Measurements from ENCODE around the gene KMT5B. TPM values are rescaled to one million over a fixed set of nuclear protein-coding genes. Genes with fewer than 3 reads are reported as not detected.
A peak's percentile ranks its signal among the peaks of the same experiment; 100 is the strongest.
"Not testable (repeated sequence)": the region's sequence is repeated elsewhere in the genome, so short reads cannot be mapped to it uniquely, and the experiment has no call there.

Gene KMT5B
- 30.3 TPM for polyA plus RNA-seq (2012; ENCODE audit: insufficient read depth, insufficient read length)

- H3K4me3 ChIP-seq (ENCODE audit: low read length): peak within 1 kb of the TSS; percentile 81
- DNase-seq (ENCODE audit: low read depth, low spot score): peak; percentile 50
Measured at GRCh38 chr11:68213135-68213515, at the start of gene KMT5B. TSS of gene KMT5B (minus strand) at chr11:68213296. CDS start at chr11:68190076, 23,220 bp downstream.

DNA sequence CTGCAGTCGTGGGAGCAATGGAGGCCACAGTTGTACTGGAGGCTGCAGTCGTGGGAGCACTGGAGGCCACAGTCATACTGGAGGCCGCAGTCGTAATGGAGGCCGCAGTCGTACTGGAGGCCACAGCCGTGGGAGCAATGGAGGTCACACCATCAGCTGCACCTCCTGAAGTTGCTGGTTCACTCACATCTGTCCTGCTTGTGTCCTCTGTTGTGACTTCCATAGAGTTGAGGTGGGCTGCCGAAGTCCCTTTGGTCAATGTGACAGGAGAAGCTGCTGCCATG is 49.4 kb upstream of the KMT5B start:
- DNase-seq (ENCODE audit: low read depth, low spot score): no peak
- H3K4me3 ChIP-seq (ENCODE audit: low read length): no peak overlapping the region

DNA sequence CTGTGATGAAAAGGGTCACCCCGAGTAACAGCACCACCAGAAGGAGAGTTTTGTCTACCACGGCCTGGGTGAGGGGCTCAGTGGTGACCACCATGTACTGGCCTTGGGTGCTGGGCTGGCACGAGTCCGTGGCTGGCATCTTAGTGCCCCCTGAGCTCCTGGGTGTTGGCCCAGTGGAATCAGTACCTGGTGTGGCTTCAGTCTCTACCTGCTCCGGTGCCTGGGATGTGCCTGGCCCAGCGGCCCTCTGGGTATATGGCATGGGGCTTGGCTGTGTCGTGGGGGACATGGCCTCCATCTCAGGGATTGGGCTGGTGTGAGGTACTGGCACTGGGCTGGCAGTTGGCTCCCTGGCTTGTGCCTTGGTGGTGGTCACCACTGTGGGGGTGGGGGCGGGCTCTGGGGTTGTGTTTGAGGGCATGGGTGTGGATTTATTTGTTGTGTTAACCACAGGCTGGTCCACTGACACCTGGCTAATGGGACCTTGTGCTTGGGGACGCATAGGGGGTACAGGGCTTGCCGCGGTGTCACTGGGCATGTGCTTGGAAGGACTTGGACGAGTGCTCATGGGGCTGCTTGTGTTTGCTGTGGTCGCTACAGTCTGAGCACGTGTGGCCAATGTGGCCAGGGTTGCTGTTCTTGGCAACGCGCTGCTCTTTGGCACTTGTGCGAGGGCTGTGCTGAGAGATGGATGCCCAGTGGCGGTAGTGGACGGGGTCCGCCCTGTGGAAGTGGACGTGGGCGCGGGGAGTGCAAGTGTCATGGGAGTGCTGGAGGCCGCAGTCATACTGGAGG is 48.9 kb upstream of the KMT5B start:
- no peak for DNase-seq (ENCODE audit: low read depth, low spot score)
- H3K4me3 ChIP-seq (ENCODE audit: low read length): no peak overlapping the region

GRCh38 chr11:68261006-68261405 is 47.9 kb upstream of the KMT5B start:
- H3K4me3 ChIP-seq (ENCODE audit: low read length): no peak overlapping the region
- no peak for DNase-seq (ENCODE audit: low read depth, low spot score)

DNA sequence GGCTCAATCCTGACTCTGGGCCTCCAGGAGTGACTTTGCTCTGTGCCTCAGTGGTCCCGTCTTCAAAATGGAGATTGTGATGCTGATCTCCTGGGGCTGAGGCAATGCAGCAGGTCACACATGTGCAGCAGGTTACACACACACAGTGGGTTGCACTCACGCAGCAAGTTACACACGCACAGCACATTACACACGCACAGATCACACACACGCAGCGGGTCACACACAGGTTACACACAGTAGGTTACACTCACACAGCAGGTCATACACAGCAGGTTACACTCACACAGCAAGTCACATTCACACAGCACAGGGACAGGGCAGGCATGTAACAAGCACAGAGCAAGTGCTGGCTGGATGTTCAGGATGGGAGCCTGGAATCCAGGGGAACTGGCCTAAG is 47.4 kb upstream of the KMT5B start:
- no peak overlapping the region for H3K4me3 ChIP-seq (ENCODE audit: low read length)
- DNase-seq (ENCODE audit: low read depth, low spot score): no peak

DNA sequence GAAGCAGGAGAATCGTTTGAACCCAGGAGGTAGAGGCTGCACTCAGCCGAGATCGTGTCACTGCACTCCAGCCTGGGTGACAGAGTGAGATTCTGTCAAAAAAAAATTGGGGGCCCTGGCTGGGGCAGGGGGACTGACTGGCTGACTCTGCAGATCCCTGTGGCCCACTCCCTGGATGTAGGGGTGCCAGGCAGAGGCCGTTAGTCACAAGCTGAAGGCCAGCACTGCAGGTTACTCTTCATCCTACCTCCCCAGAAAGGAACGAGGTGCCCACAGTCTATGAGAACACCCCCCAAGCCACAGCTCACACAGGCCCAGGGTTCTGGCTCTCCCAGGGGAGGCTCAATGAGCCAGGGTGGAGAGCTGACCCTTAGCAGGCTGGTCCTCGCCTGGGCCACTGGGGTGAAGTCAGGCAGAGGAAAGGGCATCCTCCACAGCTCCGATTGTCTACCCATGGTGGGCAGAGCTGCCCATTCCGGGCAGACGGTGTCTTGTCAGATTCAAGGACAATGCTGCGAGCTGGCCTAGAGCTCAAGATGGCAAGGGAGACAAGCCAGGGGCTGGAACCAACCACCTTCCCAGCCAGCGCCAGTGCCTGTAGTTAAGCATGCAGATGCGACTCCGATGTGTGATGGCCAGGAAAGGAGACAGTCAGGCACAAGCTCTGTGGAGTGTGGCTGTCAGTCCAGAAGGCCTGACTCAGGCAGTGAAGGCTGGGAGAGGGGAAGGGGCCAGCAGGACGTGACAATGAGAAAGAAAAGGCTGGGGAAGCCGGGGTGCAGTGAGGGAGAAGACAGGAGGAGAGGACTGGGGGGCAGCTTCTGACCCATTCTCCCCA is 46.2 kb upstream of the KMT5B start:
- DNase-seq (ENCODE audit: low read depth, low spot score): no peak

GRCh38 chr11:68258363-68258765 is 45.3 kb upstream of the KMT5B start:
- H3K4me3 ChIP-seq (ENCODE audit: low read length): no peak overlapping the region
- DNase-seq (ENCODE audit: low read depth, low spot score): no peak

More for the DNA sequence above, 46.2 kb upstream of the KMT5B start:
- no peak overlapping the region for H3K4me3 ChIP-seq (ENCODE audit: low read length)

- DNase-seq (ENCODE audit: low read depth, low spot score): peak; percentile 83
- no peak overlapping the region for H3K4me3 ChIP-seq (ENCODE audit: low read length)
Measured at GRCh38 chr11:68257477-68258362, 44.6 kb upstream of the KMT5B start.

- DNase-seq (ENCODE audit: low read depth, low spot score): no peak
Measured at GRCh38 chr11:68256331-68256741, 43.2 kb upstream of the KMT5B start.

GRCh38 chr11:68255526-68255925 is 42.4 kb upstream of the KMT5B start:
- no peak for DNase-seq (ENCODE audit: low read depth, low spot score)
- H3K4me3 ChIP-seq (ENCODE audit: low read length): no peak overlapping the region

More at GRCh38 chr11:68256331-68256741, 43.2 kb upstream of the KMT5B start:
- no peak overlapping the region for H3K4me3 ChIP-seq (ENCODE audit: low read length)

DNA sequence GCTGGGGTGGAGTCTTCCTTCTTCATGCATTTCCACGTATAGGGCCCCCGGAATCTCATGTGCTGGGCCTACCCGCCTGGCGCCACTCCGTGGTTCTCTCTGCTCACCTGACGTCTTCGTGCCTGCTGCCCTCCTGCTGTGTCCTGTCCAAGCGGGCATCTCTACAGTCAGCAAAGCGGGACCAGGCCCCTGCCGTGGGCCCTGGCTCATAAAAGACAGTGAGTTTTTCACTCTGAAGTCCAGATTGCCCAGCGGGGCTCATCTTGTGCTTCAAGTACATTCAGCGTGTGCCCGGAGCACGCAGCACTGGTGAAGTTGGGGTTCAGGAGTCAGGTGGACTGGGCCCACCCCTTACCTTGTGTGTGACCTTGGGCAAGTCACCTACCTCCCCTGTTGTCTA is 41.3 kb upstream of the KMT5B start:
- H3K4me3 ChIP-seq (ENCODE audit: low read length): no peak overlapping the region
- no peak for DNase-seq (ENCODE audit: low read depth, low spot score)

DNA sequence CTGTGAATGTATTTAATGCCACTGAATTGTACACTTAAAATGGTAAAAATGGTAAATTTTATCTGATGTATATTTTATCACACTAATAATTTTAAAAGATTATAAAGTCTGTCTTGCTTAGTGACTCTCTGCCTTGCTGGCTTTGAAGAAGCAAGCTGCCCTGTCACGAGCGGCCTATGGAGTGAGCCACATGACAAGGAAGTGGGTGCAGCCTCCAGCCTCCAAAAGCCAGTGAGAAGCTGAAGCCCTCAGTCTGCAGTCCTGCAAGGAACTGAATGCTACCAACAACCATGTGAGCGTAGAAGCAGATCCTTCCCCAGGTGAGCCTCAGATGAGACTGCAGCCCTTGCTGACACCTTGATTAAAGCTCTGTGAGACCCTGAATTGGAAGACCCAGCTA is 38.7 kb upstream of the KMT5B start:
- DNase-seq (ENCODE audit: low read depth, low spot score): no peak
- H3K4me3 ChIP-seq (ENCODE audit: low read length): no peak overlapping the region

DNA sequence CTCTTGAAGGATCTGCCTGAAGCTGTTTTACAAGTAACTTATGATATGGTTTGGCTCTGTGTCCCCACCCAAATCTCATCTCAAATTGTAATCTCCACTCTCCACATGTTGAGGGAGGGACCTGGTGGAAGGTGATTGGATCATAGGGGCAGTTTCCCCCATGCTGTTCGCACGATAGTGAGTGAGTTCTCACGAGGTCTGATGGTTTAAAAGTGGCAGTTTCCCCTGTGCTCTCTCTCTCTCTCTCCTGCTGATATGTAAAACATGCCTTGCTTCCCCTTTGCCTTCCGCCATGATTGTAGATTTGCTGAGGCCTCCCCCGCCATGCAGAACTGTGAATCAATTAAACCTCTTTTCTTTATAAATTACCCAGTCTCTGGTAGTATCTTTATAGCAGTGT is 31.8 kb upstream of the KMT5B start:
- not testable (repeated sequence) for DNase-seq (ENCODE audit: low read depth, low spot score)

GRCh38 chr11:68243847-68244246 is 30.8 kb upstream of the KMT5B start:
- not testable (repeated sequence) for DNase-seq (ENCODE audit: low read depth, low spot score); H3K4me3 ChIP-seq (ENCODE audit: low read length)

More for the DNA sequence above, 31.8 kb upstream of the KMT5B start:
- not testable (repeated sequence) for H3K4me3 ChIP-seq (ENCODE audit: low read length)

DNA sequence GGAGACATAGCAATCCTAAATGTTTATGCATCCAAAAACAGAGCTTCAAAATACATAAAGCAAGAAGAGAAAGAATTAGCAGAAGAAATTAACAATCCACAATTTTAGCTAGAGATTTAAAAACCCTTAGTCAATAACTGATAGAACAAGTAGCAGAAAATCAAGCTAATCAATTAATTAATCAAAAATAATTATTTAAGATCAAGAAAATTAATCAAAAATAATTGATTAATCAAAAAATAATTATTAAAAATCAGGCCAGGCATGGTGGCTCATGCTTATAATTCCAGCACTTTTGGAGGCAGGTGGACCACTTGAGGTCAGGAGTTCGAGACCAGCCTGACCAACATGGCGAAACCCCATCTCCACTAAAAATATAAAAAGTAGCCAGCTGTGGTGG is 29.5 kb upstream of the KMT5B start:
- no peak for DNase-seq (ENCODE audit: low read depth, low spot score)
- no peak overlapping the region for H3K4me3 ChIP-seq (ENCODE audit: low read length)

- no peak for DNase-seq (ENCODE audit: low read depth, low spot score)
Measured at GRCh38 chr11:68231621-68232020, 18.5 kb upstream of the KMT5B start.

GRCh38 chr11:68229601-68230000 is 16.5 kb upstream of the KMT5B start:
- no peak for DNase-seq (ENCODE audit: low read depth, low spot score)
- no peak overlapping the region for H3K4me3 ChIP-seq (ENCODE audit: low read length)

More at GRCh38 chr11:68231621-68232020, 18.5 kb upstream of the KMT5B start:
- no peak overlapping the region for H3K4me3 ChIP-seq (ENCODE audit: low read length)

GRCh38 chr11:68226421-68226820 is 13.3 kb upstream of the KMT5B start:
- H3K4me3 ChIP-seq (ENCODE audit: low read length): no peak overlapping the region
- no peak for DNase-seq (ENCODE audit: low read depth, low spot score)

- no peak overlapping the region for H3K4me3 ChIP-seq (ENCODE audit: low read length)
- DNase-seq (ENCODE audit: low read depth, low spot score): no peak
Measured at GRCh38 chr11:68224606-68225005, 11.5 kb upstream of the KMT5B start.
